ENCODE results near the gene DSN1.

DSN1 gene

GRCh38 chr20:36794116-36794474 lies 20.5 kb upstream of the DSN1 start:
- DNase-seq = no peak

DNA sequence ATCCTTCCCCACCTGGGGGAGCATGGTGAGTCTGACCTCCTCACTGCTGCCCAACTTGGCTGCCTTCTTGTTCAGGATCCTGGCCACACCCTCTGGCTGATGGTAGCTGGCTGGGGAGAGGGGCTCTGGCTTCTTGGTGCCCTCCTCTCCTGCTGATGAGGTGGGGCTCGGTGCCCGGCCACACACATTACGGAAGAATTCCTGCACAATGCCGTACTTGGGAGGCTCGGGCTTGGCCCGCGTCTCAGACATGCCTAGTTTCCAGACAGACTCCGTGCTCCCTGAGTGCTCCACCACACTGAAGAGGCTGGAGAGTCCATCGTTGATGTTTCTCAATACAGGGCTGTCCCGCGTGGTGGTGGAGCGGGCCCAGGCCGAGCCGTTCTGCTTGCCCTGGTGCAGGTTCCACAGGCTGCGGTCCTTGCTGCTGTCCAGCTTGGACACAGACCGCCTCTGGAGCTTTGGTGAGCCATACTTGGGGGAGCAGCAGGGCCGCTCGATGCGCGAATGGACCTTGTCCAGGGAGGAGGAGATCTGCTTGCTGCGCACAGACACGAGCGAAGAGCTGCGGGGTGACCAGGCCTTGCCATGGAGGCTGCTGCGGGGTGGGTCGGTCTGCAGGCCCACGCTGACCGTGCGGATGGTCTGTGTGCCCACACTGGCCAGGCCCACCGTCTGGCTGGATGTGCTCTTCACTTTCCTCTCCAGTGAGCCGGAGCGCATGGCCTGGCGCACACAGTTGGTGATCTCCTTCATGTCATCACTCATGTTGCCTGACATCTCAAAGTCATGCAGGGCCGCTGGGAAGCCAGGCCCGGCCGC lies 19.9 kb upstream of the DSN1 start:
- DNase-seq = no peak

DNA sequence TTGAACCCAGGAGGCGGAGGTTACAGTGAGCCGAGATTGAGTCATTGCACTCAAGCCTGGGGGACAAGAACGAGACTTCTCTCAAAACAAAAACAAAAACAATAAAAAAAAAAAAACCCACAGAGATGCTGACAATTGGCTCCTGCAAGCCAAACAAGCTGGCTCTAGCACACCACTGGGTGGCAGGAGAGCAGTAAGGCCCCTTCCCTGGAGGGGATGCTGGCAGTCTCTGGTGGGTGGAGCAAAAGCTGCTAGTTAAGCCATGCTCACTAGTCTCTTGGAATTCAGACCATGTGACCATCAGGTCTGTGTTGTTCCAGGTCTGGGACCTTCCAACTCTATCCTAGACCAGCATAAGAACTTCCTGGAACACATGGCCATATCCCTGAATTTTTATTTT lies 18.9 kb upstream of the DSN1 start:
- DNase-seq = peak; percentile 29

DNA sequence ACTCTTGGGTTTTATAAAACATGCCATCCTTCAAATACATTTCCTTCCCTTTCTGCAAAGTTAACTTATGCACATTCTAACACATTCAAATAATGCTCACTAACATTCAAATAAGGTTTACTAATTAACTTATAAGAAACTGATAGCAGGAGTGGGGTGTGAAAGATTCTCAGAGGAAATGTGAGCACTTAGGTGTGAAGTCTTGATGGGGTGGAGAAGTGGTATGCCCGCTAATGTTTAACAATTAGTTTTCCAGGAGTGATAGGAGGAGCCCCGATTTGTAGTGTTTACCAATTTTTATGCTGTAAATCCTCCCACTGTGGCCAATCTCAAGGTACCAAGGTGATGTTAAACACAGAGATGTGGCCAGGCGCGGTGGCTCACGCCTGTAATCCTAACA lies 18.3 kb upstream of the DSN1 start:
- DNase-seq = no peak

- DNase-seq = no peak
Observed at GRCh38 chr20:36786663-36787062, 13.1 kb upstream of the DSN1 start.

GRCh38 chr20:36786246-36786645 lies 12.7 kb upstream of the DSN1 start:
- no peak for DNase-seq

DNA sequence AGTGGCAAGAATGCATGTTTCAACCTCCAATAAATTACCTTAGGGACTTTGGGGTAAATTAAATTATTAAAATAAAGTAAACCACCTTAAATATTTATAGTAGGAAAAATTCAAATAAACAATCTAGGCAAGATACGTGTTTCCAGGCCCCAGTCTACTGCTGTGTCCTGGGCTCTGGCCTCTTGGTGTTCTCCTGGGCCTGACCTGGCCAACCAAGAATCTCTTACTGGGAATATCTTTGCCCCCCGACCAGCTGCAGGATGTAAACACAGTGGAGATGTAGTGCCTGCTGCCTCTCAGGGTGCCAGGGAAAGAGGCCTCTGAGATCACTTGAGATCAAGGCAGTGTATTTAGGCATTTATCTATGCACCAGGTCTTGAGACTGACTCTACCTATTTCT lies 11.7 kb upstream of the DSN1 start:
- no peak for DNase-seq

- DNase-seq = no peak
Observed at GRCh38 chr20:36784900-36785299, 11.3 kb upstream of the DSN1 start.

- no peak for DNase-seq
Observed at GRCh38 chr20:36784116-36784515, 10.6 kb upstream of the DSN1 start.

- DNase-seq = no peak
Observed at GRCh38 chr20:36779656-36780025, 6.1 kb upstream of the DSN1 start.

DNA sequence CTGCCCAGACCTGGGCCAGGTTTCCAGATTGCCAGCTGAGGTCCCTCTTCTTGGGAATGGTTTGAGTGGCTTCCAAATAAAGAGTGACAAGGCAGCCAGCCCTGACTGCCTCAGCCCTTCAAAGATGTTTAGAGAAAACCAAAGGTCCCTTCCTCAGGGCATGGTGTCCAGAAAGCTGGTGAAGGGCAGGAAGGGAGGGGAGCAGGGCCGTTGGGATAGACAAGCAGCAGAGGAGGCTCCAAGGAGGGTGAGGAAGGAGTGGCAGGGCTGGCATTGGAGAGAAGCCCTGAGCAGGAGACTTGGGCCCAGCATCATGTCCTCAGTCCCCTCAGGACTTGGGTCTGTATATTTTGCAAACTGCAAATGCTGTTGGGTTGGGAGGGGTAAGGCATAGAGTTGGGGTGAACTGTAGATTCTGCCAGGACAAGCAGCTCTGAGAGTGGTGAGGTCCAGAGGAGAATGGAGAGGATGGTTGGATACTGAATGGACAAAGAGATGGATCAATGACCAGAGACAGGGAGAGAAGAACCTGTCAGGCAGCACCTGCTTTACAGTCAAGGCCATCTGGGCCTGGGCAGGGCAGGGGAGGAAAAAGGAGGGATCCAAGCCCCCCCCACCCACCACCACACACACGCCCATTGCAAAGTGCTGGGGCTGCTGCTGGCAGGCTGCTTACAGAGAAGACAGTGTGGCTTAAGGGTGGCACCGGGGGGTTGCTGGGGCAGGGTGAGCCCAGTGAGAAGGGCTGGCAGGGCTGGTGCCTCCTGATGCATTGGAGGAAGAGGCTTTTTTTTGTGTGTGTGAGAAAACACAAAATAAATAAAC lies 5.5 kb upstream of the DSN1 start:
- no peak for DNase-seq

DNA sequence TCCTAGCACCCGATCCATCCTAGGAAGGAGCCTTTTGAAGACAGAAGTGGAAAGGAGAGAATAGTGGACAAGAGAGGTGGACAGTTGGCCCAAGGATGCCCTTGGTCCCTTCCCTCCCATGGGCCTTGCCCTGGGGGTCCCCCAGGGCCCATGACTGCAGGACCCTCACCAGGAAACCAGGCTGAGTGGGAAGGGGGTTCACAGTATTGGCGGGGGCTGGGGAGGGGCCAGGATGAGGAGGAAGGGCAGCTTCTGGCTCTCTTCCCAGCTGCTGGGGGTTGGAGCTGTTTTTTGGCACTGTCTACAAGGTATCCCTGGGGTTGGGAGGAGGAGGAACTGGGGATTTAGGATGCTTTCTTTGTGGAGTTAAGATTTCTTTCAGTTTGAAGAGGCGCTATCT lies 4.0 kb upstream of the DSN1 start:
- no peak for DNase-seq

DNA sequence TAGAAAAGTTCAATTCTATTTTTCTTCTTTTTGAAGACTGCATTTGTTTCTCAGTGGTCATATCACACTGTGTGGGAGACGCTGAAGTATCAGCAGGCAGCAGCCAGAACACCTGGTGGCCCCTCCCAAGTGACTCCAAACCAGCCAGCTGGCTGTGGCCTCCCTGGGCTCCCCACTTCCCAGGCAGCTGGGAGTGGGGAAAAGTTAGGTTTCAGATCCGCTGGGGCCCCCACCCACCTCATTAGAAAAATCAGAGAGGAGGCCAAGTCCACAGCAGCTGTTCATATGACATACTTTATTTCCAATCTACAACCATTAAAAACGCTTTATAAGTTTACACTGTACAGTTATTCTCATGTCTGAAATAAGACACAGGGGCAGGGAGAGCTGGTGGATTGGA lies 3.6 kb upstream of the DSN1 start:
- DNase-seq = no peak

- no peak for DNase-seq
Observed at GRCh38 chr20:36775826-36776225, 2.3 kb upstream of the DSN1 start.

DNA sequence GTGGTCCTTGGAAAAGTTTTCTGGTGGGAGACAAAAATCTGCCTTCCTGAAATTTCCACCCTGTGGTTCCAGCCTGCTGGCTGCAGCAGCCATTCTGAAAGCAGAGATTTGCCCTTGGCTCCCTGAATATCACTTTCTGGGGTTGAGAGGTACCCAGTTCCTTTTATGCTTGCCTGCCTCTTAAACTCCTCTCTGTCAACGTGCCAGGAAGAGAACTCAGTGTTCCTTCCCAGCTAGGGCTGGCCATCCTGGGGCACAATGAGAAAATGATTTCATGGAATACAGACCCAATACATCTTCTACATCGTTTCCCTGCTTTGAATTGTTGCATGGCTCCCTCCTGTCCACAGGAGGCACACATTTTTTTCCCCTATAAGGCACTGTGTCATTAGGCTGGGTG lies 1.6 kb upstream of the DSN1 start:
- no peak for DNase-seq

DNA sequence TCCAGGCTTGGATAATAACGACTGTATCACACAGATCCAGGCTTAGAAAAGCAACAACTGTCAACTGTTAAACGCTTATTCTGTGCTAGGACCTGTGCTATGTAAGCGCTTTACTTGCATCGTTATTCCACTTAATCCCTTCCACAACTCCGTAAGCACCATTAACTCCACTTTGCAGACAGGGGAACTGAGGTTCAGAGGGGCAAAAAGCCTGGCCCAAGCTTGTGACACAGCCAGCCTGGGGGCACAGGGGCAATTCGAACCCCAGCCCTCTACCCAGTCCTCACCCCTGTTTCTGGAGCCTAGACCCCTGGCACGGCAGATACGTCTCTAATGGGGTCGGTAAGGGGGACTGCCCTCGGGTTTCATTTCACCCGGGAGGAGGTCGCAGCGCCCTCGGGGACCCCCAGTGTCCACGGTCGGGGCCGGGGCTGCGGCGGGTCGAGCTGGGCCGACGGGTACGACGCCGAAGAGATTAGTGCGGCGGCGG lies 411 bp downstream of the DSN1 start:
- no peak for DNase-seq

DNA sequence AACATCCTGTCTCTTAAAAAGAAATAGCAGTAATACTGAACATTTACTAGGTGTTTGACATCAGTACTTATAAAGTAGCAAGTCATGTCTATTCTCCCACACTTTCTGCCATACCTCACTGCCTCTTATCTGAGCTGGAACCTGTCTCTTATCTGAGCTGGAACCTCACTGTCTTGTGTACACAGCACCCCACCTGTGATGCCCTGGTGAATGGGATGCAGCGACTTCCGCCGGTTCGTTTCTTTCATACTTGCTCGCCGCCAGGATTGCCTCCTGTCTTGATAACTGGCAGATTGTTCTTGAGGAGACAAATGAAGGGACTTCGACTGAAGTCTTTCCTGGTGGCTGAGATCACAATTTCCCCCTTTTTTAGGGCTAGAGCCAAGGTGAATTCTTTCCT lies 2.9 kb downstream of the DSN1 start:
- DNase-seq = no peak

- DNase-seq = no peak
Observed at GRCh38 chr20:36768768-36769430, 4.7 kb downstream of the DSN1 start.

GRCh38 chr20:36761125-36761524 lies 12.4 kb downstream of the DSN1 start:
- no peak for DNase-seq

- DNase-seq = no peak
Observed at GRCh38 chr20:36760647-36761046, 12.9 kb downstream of the DSN1 start.

DNA sequence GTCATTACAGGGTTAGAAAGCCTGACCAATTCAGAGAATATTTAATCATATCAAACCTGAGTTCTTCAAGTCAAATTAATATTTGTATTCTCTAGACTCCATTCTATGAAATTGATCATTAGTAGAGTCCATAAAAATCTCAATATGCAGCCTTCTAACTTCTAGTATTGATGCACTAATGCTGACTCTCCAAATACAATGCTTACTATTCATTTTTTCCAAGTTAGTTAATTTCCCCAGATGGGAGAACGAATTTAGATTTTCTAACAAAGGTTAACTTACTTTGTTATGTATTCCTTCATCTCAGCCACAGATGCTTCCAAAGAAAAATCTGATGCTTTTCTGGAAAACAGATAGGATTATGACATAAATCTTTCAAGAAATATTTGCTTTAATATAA lies 15.3 kb downstream of the DSN1 start:
- no peak for DNase-seq

- no peak for DNase-seq
Observed at GRCh38 chr20:36756496-36756895, 17.1 kb downstream of the DSN1 start.

DNA sequence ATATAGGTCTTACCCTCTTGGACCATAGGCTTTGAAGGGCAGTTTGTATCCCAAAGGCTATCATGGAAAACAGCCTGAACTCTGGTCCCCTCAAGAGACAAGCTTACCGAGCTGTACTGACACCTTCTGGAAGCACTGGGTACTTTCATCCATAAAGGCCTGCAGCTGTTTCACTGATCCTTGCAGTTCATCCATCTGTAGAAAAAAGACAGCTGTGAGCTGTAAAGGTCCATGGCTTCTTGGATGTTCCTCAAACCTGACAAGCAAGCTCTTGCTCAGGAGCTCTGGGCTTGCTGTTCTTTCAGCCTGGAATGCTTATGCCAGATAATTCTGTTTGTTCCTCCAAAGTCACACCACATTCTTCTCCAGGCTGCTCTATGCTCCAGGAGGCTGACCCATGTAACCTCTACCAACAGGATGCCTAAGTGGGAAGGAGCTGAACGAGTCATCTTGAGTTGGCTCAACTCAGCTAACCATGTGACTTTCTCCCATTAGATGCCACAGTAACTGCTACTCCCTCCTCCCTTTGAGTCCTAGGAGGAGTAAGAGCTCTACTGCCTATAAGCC lies 18.8 kb downstream of the DSN1 start:
- peak; percentile 50 for DNase-seq

DNA sequence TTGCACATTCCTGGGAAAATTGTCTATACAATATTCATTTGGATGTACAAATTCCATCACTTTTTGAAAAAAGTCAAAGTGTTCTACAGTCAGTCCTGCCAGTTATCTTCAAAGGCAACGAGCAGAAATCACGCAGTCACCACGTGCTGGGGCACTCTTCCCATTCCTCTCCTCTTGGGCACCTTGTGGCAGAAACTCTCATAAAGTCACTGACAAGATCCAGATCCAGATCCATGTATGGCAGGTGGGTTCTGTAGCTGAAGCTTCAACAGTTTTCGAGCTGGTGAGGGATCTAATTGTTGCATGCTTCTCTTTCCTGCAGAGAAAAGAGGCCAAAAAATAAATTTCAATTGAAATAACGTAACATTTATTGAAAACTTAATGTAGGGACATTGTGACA lies 21.0 kb downstream of the DSN1 start:
- DNase-seq = no peak
